ENCODE results near the gene ATP2A1. TPM values are rescaled to one million over a fixed set of nuclear protein-coding genes. Genes with fewer than 3 reads are reported as not detected.
"Not testable (repeated sequence)": the region's sequence is repeated elsewhere in the genome, so short reads cannot be mapped to it uniquely, and the experiment has no call there.

Gene ATP2A1
- total RNA-seq, 1 donor from 2014 or later: 0.83 TPM

GRCh38 chr16:28910086-28911031 is 32.1 kb downstream of the ATP2A1 start:
- DNase-seq (ENCODE audit: low spot score): no peak

GRCh38 chr16:28912558-28912957 is 34.3 kb downstream of the ATP2A1 start:
- no peak for DNase-seq (ENCODE audit: low spot score)

GRCh38 chr16:28913946-28914724 is 35.8 kb downstream of the ATP2A1 start:
- DNase-seq (ENCODE audit: low spot score): no peak

DNA sequence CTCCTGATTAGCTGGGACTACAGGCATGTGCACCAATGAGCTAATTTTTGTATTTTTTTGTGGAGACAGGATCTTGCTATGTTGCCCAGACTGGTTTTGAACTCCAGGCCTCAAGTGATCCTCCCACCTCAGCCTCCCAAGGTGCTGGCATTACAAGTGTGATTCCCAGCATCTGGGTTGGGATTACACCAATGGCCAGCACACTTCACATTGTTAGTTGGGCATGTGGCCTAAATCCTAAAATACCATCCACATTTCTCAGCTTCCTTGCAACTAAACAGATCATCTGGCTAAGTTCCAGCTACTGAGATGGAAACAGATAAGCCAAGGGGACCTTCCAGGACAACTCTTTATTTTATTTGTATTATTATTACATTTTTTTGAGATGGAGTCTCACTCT is 36.9 kb downstream of the ATP2A1 start:
- DNase-seq (ENCODE audit: low spot score): no peak

- DNase-seq (ENCODE audit: low spot score): no peak
Observed at GRCh38 chr16:28917095-28917494, 38.8 kb downstream of the ATP2A1 start.

DNA sequence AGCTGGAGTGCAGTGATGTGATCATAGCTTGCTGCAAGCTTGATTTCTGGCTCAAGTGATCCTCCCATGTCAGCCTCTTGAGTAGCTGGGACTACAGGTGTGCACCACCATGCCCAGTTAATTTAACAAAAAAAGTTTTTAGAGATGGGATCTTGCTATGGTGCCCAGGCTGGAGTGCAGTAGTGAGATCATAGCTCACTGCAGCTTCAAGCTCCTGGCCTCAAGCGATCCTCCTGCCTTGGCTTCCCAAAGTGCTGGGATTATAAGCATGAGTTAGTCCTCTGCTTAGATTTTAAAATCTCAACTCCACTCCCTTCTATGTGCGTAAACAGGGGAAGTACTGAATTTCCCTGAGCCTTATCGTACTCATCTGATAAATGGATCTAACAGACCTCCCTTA is 40.4 kb downstream of the ATP2A1 start:
- DNase-seq (ENCODE audit: low spot score): no peak

DNA sequence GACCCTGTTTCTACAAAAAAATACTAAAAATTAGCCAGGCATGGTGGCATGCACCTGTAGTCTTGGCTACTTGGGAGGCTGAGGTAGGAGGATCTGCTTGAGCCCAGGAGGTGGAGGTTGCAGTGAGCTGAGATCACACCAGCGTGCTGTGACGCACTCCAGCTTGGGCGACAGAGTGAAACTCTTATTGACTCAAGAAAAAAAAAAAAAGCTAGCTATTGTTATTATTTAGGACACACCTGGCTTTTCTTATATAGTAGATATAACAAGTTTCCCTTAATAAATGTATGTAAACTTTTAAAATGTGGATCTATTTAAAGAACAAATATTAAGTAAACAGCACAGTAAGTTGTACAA is 44.9 kb downstream of the ATP2A1 start:
- no peak for DNase-seq (ENCODE audit: low spot score)

GRCh38 chr16:28923652-28924398 is 45.5 kb downstream of the ATP2A1 start:
- no peak for DNase-seq (ENCODE audit: low spot score)

DNA sequence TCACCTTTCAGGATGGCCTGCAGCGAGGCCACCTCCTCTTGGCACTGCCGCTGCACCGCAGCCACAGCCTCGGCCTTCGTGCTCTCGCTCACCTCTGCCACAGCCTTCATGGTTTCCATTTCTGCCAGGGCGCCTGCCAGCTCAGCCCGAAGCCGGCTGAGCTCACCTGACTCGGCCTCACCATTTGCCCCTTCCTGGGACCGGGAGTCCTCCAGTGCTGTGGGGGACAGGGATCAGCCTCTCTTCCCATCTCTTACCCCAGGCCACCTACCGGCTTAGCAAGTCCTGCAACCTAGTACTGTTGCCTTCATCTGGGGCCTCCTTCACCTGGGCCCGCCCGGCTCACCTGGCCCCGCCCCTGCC is 46.1 kb downstream of the ATP2A1 start:
- DNase-seq (ENCODE audit: low spot score): no peak

DNA sequence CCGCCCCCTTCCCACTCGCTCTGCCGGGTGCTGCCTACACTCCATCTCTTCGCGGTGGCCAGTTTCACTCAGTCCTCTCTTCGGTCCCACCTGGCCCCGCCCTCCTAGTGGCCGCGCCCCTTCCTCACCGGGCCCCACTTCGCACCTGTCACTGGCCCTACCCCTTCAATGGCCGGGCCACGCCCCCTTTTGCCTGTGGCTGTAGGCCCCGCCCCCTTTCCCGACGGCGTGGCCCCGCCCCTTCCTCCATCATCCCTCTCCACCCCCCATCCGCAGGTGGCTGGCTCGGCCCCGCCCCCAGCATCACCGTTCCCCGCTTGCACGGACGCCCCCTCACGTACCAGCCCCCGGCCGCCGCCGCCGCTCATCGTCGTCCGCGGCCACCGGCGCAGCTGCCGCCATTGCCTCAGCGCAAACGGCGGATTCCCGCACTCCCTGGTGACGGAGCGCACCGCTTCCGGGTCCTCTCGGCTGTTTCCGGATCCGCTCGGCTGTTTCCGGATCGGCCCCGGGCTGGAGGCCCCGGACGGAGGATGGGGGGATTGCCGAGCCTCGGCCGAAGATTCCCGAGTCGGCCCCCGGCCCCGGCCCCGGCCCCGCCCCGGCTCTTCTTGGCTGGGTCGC is 46.6 kb downstream of the ATP2A1 start, which contains the start of gene RABEP2:
TSS of gene RABEP2 (minus strand) at position 477 of the 624 bp plus-strand sequence. CDS start at position 402, 75 bp downstream.
- peak; percentile 96 for DNase-seq (ENCODE audit: low spot score)

DNA sequence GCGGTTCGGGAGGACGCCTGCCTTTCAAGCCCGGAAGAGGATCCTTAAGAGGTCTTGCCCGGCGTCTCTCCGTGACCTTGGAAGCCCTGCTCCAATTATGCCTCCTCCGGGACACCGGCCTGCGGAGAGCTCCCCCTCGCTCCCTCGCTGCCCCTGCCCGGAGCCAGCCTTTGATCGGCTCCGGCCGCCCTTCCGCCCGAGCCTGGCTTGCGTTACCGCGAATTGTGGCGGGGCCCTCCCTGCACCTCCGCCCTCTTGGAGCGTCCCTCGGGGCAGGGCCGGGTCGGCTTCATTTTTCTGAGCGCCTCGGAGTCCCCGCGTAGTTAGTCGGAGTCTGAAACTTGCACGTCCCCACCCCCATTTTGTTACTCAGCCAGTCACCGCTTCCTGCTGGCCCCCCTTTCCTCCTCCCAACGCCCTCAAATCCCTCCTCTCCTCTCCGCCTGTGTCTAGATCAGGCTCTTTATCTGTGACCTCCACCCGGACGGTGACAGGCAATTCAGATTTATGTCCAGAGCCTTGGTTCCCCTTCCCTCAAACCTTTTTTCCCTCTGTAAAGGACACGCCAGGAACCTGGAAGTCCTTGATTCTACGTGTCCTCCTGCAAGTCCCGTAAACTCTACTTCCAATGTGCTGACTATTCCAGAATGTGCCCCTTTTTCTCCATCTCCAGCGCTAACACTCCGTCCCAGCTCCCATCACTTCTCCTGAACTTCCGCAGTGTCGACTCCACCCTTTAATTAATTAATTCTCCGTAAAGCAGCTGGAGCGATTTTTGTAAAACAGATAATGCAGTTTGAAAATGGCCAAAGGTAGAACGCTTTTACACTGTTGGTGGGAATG is 47.3 kb downstream of the ATP2A1 start:
- peak; percentile 74 for DNase-seq (ENCODE audit: low spot score)

DNA sequence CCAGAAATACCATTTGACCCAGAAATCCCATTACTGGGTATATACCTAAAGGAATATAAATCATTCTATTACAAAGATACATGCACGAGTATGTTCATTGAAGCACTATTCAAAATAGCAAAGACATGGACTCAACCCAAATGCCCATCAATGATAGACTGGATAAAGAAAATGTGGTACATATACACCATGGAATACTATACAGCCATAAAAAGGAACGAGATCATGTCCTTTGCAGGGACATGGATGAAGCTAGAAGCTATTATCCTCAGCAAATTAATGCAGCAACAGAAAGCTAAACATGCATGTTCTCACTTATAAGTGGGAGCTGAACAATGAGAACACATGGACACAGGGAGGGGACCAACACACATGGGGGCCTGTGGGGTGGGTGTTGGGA is 48.0 kb downstream of the ATP2A1 start:
- not testable (repeated sequence) for DNase-seq (ENCODE audit: low spot score)

- DNase-seq (ENCODE audit: low spot score): no peak
Observed at GRCh38 chr16:28927815-28928214, 49.5 kb downstream of the ATP2A1 start.

DNA sequence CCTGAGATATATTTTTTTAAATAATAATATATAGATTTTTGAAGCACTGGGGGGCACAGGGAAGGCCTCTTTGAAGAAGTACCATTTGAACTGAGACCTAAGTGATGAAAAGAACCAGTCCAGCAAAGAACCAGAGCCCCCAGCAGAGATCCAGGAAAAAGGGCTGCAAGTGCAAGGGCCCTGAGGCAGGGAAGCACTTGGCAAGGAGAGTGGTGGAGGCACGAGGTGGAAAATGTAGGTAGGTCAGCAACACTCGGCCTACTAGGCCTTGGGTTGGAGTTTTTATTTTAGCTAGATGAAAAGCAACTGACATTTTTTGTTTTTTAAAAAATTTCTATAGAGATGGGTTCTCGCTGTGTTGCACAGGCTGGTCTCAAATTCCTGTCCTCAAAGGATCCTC is 51.9 kb downstream of the ATP2A1 start:
- DNase-seq (ENCODE audit: low spot score): no peak

GRCh38 chr16:28930652-28931051 is 52.4 kb downstream of the ATP2A1 start:
- DNase-seq (ENCODE audit: low spot score): no peak

DNA sequence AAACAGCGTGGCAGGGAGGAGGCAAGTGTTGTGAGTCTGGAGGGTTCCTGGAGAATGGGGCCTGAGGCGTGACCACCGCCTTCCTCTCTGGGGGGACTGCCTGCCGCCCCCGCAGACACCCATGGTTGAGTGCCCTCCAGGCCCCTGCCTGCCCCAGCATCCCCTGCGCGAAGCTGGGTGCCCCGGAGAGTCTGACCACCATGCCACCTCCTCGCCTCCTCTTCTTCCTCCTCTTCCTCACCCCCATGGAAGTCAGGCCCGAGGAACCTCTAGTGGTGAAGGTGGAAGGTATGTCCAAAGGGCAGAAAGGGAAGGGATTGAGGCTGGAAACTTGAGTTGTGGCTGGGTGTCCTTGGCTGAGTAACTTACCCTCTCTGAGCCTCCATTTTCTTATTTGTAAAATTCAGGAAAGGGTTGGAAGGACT is 53.5 kb downstream of the ATP2A1 start, which contains the start of gene CD19:
TSS of gene CD19 (plus strand) at position 171 of the 425 bp plus-strand sequence. CDS start at position 201, 30 bp downstream.
- no peak for DNase-seq (ENCODE audit: low spot score)

- DNase-seq (ENCODE audit: low spot score): no peak
Observed at GRCh38 chr16:28932339-28933141, 54.3 kb downstream of the ATP2A1 start.

GRCh38 chr16:28933171-28933570 is 54.9 kb downstream of the ATP2A1 start:
- DNase-seq (ENCODE audit: low spot score): no peak

DNA sequence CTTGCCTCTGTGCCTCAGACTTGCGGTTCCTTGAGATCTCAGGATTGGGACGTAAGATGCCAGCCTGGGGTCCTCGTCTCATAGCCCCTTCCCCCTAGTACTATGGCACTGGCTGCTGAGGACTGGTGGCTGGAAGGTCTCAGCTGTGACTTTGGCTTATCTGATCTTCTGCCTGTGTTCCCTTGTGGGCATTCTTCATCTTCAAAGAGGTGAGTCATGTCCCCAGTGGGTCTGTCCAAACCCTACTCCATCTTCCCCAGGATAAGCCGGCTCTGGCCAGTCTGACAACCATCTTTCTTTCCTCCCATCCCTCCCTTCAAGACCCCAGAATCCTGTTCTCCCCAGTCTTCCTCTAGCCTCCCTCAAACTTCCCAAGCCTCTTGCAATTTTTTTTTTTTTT is 57.1 kb downstream of the ATP2A1 start:
- DNase-seq (ENCODE audit: low spot score): no peak
